ENCODE measurements around the gene HERC2.

DNA sequence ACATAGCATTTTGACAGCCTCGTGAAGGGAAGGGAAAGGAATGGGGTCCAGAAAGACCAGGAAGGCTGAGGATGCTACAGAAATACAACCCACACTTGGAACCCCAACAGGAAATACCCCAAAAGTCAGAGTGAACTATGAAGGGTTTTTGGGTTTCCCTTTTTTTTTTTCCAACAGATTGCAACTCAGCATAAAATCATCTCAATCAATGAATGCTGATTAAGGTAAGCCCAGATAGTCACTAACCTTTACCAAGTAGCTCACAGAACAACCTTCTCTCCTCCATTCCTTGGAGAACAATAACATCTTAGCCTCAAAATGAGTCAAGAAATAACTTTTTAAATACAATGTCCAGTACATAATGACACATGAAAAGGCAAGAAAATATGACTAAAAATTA is 129.2 kb downstream of the HERC2 start:
- no peak for TF ChIP-seq CTCF (IDR thresholded peaks at IDR 0.05)
- no peak for TF ChIP-seq POLR2A (IDR thresholded peaks at IDR 0.05)
